Measurements from ENCODE around the gene CNNM3.

- TF ChIP-seq CTCF (IDR thresholded peaks at IDR 0.05) (no peak), POLR2A (IDR thresholded peaks at IDR 0.05) (no peak), POLR2AphosphoS5 (IDR thresholded peaks at IDR 0.05) (no peak), EP300 (IDR thresholded peaks at IDR 0.05) (no peak)
Measured at GRCh38 chr2:96797066-96797625, 18.9 kb upstream of the CNNM3 start.

All from suprapubic skin (tissue), 4 donors.